GM12878 (cell line): ENCODE data around the gene MAPK8. TPM values are rescaled to one million over a fixed set of nuclear protein-coding genes. Genes with fewer than 3 reads are reported as not detected.

Experiments used
- ATAC-seq: fragments of 200-7000 bp; cut with Tn5 transposase; 3 replicates; pipeline ENCODE4 v1.9.1; 2020; ENCODE audit warnings: mild to moderate bottlenecking, moderate library complexity
- BruUV-seq: library from RNA; stranded (reverse); fragments of 400-500 nt; replicated peaks from 2 replicates; lab custom pipeline; 2021; lab: Mats Ljungman, UMichigan
- CTCF ChIA-PET: fragments of 300-600 bp; sonication (Branson Sonifier 250); formaldehyde crosslinking; extraction: SDS; loops from one replicate; lab custom pipeline; 2021; ENCODE audit warnings: inconsistent platforms; lab: Yijun Ruan, JAX
- POLR2A ChIA-PET: fragments of 350-600 bp; formaldehyde crosslinking; extraction: SDS; loops from one replicate; lab custom pipeline; 2021; ENCODE audit warnings: inconsistent platforms; lab: Charles Lee
- RAD21 ChIA-PET: fragments of 300-600 bp; sonication (Branson Sonifier 250); formaldehyde crosslinking; loops from one replicate; lab custom pipeline; 2023; ENCODE audit warnings: antibody characterized with exemption; ENCODE audit not compliant: unreplicated experiment; lab: Charles Lee
- SMC1A ChIA-PET: fragments of 300-600 bp; sonication (Branson Sonifier 250); formaldehyde crosslinking; loops from one replicate; lab custom pipeline; 2023; ENCODE audit not compliant: unreplicated experiment, uncharacterized antibody; lab: Charles Lee
- DNase-seq: peaks from one replicate; pipeline ENCODE4 v3.0.0-alpha.2; 2011; ENCODE audit warnings: low read depth, low spot score
- FAIRE-seq: peaks from 3 replicates; lab custom pipeline; 2011; peaks lifted over from hg19 to GRCh38; lab: Jason Lieb, UNC
- H2AFZ ChIP-seq: 2 replicates; pipeline ENCODE4 v1.6.0; 2011; ENCODE audit warnings: low read depth, low read length, control low read depth; ENCODE audit not compliant: control insufficient read depth
- H3K27ac ChIP-seq: 2 replicates; pipeline ENCODE4 v1.5.1; 2011; ENCODE audit warnings: control low read depth; ENCODE audit not compliant: control insufficient read depth, insufficient read depth
- H3K27me3 ChIP-seq, 2 experiments: replicated peaks in 1 of 2; 2 replicates each; pipeline versions ENCODE4 v1.6.0 to v1.6.1; 2011; ENCODE audit warnings: low read length in 1 of 2; ENCODE audit not compliant: control insufficient read depth in 2 of 2, insufficient read depth in 2 of 2
- H3K36me3 ChIP-seq, 2 experiments: 2 replicates each; pipeline ENCODE4 v1.5.1; 2011; ENCODE audit warnings: low read length in 1 of 2; ENCODE audit not compliant: control insufficient read depth in 2 of 2, insufficient read depth in 2 of 2
- H3K4me1 ChIP-seq: 2 replicates; pipeline ENCODE4 v1.6.1; 2011; ENCODE audit warnings: mild to moderate bottlenecking, low read length, moderate library complexity, mixed read lengths; ENCODE audit not compliant: control insufficient read depth, insufficient read depth
- H3K4me2 ChIP-seq: 2 replicates; pipeline ENCODE4 v1.6.0; 2011; ENCODE audit warnings: control low read depth; ENCODE audit not compliant: control insufficient read depth, insufficient read depth
- H3K4me3 ChIP-seq: fragments of 200-600 bp; sonication (generic); 2 replicates; pipeline ENCODE4 v1.5.1; 2016
- H3K79me2 ChIP-seq: 2 replicates; pipeline ENCODE4 v1.6.0; 2011; ENCODE audit warnings: low read length; ENCODE audit not compliant: control insufficient read depth, insufficient read depth
- H3K9ac ChIP-seq: 2 replicates; pipeline ENCODE4 v1.8.0; 2011; ENCODE audit warnings: low read length, control low read depth, mixed read lengths; ENCODE audit not compliant: control insufficient read depth, insufficient read depth
- H3K9me3 ChIP-seq: replicated peaks from 3 replicates; pipeline ENCODE4 v1.5.1; 2011; ENCODE audit warnings: mild to moderate bottlenecking, low read length; ENCODE audit not compliant: control insufficient read depth, insufficient read depth
- H4K20me1 ChIP-seq: 2 replicates; pipeline ENCODE4 v1.6.0; 2011; ENCODE audit not compliant: control insufficient read depth, insufficient read depth
- CUX1 ChIP-seq: IDR thresholded peaks from 2 replicates; pipeline ENCODE4 v1.6.1; 2012; ENCODE audit warnings: improper control_type of control experiment, low read depth, low read length; ENCODE audit not compliant: insufficient replicate concordance
- ELK1 ChIP-seq: IDR thresholded peaks from 2 replicates; pipeline ENCODE4 v1.6.1; 2012; ENCODE audit warnings: low read depth, low read length, improper control_type of control experiment
- ETV6 ChIP-seq, 2 experiments: fragments of 450-650 bp in 1 of 2; IDR thresholded peaks in 1 of 2; conservative IDR thresholded peaks in 1 of 2; 2 replicates each; pipeline ENCODE4 v1.6.1; 2014; ENCODE audit warnings: antibody characterized with exemption in 1 of 2, borderline replicate concordance in 1 of 2, low read depth in 1 of 2, mild to moderate bottlenecking in 1 of 2, moderate library complexity in 1 of 2
- MEF2A ChIP-seq: IDR thresholded peaks from 2 replicates; pipeline ENCODE4 v1.6.1; 2011; ENCODE audit warnings: low read depth, mild to moderate bottlenecking, low read length, moderate library complexity; ENCODE audit not compliant: insufficient read depth
- MTA3 ChIP-seq: IDR thresholded peaks from 2 replicates; pipeline ENCODE4 v1.6.1; 2012; ENCODE audit warnings: low read length, inconsistent platforms, borderline replicate concordance
- SMAD1 ChIP-seq: fragments of 450-650 bp; IDR thresholded peaks from 2 replicates; pipeline ENCODE4 v1.6.1; 2018; ENCODE audit warnings: mild to moderate bottlenecking, low read depth; ENCODE audit not compliant: partially characterized antibody
- TBL1XR1 ChIP-seq: IDR thresholded peaks from 2 replicates; pipeline ENCODE4 v1.6.1; 2012; ENCODE audit warnings: low read depth, low read length, improper control_type of control experiment
- USF1 ChIP-seq: IDR thresholded peaks from 2 replicates; pipeline ENCODE4 v1.6.1; 2011; ENCODE audit warnings: borderline replicate concordance, low read depth, mild to moderate bottlenecking, moderate library complexity, mixed read lengths, low read length; ENCODE audit not compliant: insufficient read depth; ENCODE audit errors: extremely low read length
- WGBS: methylation state at CpG from one replicate; pipeline ENCODE4 v1.1.6; 2016; ENCODE audit warnings: low lambda C conversion rate; ENCODE audit not compliant: insufficient replicate concordance, insufficient coverage; ENCODE audit errors: missing lambda C conversion rate; 5-methylcytosine and 5-hydroxymethylcytosine counted together
- in situ Hi-C: fragments of 300-500 bp; cut with MboI; formaldehyde crosslinking; loops from 9 replicates; pipeline ENCODE4 v1.14.3; 2018; ENCODE audit warnings: mixed read lengths
- intact Hi-C: fragments of 100-400 bp; cut with micrococcal nuclease; formaldehyde crosslinking; loops from one replicate; pipeline ENCODE4 v1.14.2; 2022; ENCODE audit not compliant: unreplicated experiment
- polyA plus RNA-seq, 11 experiments: library from polyadenylated mRNA; depleted of rRNA in 4 of 11; unstranded in 6 of 11; stranded (reverse) in 5 of 11; fragments of >200 nt; fragmentation: Nextera tagmentation in 4 of 11; fragmentation: Illumina TruSeq in 1 of 11; extraction: Ambion mirVana in 4 of 11; extraction: Trizol in 1 of 11; gene quantifications; 1 replicate in 1 of 11; 2 replicates in 10 of 11; pipeline versions ENCODE4 v1.2.1 to v1.2.3, GENCODE V29; 2011 to 2016; ENCODE audit warnings: inconsistent platforms in 2 of 11, missing spikeins in 2 of 11, low read depth in 1 of 11
- total RNA-seq, 4 experiments: library from RNA; depleted of rRNA in 3 of 4; stranded (reverse); fragments of >200 nt in 3 of 4; fragmentation: Illumina TruSeq in 1 of 4; extraction: Trizol in 1 of 4; gene quantifications; 2 replicates each; pipeline versions ENCODE4 v1.2.1 to v1.2.3, GENCODE V29; 2013 to 2021

The MAPK8 gene
- total and polyA plus RNA-seq, 10 of the 15 experiments (the other 5 are each of a cell fraction or from before 2014, with no cell fraction given), result 3.9 to 102 (median 40.0) TPM

GRCh38 chr10:48442090-48442808 lies 135.8 kb downstream of the MAPK8 start:
- FAIRE-seq (no peak), ATAC-seq (no peak), DNase-seq (no peak)
- no peak overlapping the region for H3K27ac ChIP-seq
- in situ Hi-C loops (no loop called here), intact Hi-C loops (no loop called here)
- H3K4me3 ChIP-seq, result no peak overlapping the region
- H4K20me1 ChIP-seq, result no peaks in the 10 kb centered on the region
- H3K27me3 ChIP-seq, result no peaks in the 10 kb centered on the region; a peak in 1 of 4 replicates
- H3K4me2 ChIP-seq, result no peak overlapping the region
- CTCF ChIA-PET, result interaction anchor here (0.9 to 1.2 kb wide), 2 partner anchors 10 to 215 kb away, joined by 3 to 4 read pairs; no protein-coding TSS in a partner anchor
- SMC1A ChIA-PET, result interaction anchor here (1.1 kb wide), 1 partner anchor 13 kb away, joined by 5 read pairs; no protein-coding TSS in a partner anchor
- no peaks in the 10 kb centered on the region for H3K79me2 ChIP-seq
- no peaks in the 10 kb centered on the region for H3K9me3 ChIP-seq
- H2AFZ ChIP-seq, result no peak overlapping the region
- WGBS, result 62% methylated on average over 11 of the region's 11 CpGs
- no peaks in the 10 kb centered on the region for H3K36me3 ChIP-seq
- H3K9ac ChIP-seq, result no peak overlapping the region
- TF ChIP-seq CUX1, result no peak
- TF ChIP-seq SMAD1, result no peak
- TF ChIP-seq ELK1, result no peak
- TF ChIP-seq MEF2A, result no peak
- no peak for TF ChIP-seq USF1
- TF ChIP-seq MTA3, result no peak
- TF ChIP-seq TBL1XR1, result no peak
- no peak for TF ChIP-seq ETV6 (conservative IDR thresholded peaks at IDR 0.05 in 1 of 2, IDR thresholded peaks at IDR 0.05 in 1 of 2; ENCODE audit: borderline replicate concordance in 1 of 2, low read depth in 1 of 2)
- TF ChIP-seq, all 136 proteins: peak for 0
- ChIA-PET POLR2A (no interaction called here), RAD21 (interaction anchor here (0.8 kb wide), 1 partner anchor 214 kb away, joined by 3 read pairs; no protein-coding TSS in a partner anchor)
- H3K4me1 ChIP-seq, result no peaks in the 10 kb centered on the region
- no TSS peak for BruUV-seq
